ENCODE measurements around the gene PLCH2. TPM values are rescaled to one million over a fixed set of nuclear protein-coding genes. Genes with fewer than 3 reads are reported as not detected.

Gene PLCH2
- polyA plus RNA-seq, 1 of the 3 experiments (the other 2 are of a cell fraction), result 0.08 TPM

- no peak for TF ChIP-seq IRF3 (IDR thresholded peaks at IDR 0.05; ENCODE audit: low read depth, low read length)
- no peak for TF ChIP-seq TAF1 (IDR thresholded peaks at IDR 0.05; ENCODE audit: borderline replicate concordance, low read depth, low read length)
Measured at GRCh38 chr1:2510366-2511155, 34.5 kb downstream of the PLCH2 start (continued).

GRCh38 chr1:2512862-2513421 is 36.9 kb downstream of the PLCH2 start:
- Histone ChIP-seq H3K4me2 (no peak overlapping the region), H3K9ac (no peak overlapping the region), H2AFZ (ENCODE audit: low read depth) (no peak overlapping the region), H3K27ac (ENCODE audit: low read depth in 2 of 2, low read length in 1 of 2) (no peak overlapping the region), H3K9me3 (no peaks in the 10 kb centered on the region), H3K9me2 (no peaks in the 10 kb centered on the region), H4K20me1 (ENCODE audit: insufficient read depth) (no peaks in the 10 kb centered on the region), H3K36me3 (replicated peaks in 1 of 2; ENCODE audit: control insufficient read depth in 1 of 2, insufficient read depth in 2 of 2, low read length in 1 of 2) (peaks cover 0 to 87% of the 10 kb centered on the region in 2 experiments), H3F3A (replicated peaks; ENCODE audit: insufficient read depth) (no peaks in the 10 kb centered on the region), H3K4me3 (ENCODE audit: low read depth in 2 of 2, low read length in 1 of 2) (no peak overlapping the region), H3K79me2 (ENCODE audit: insufficient read depth) (no peaks in the 10 kb centered on the region), H3K4me1 (ENCODE audit: control insufficient read depth in 1 of 2, insufficient read depth in 2 of 2, low read depth in 1 of 2, low read length in 1 of 2) (no peaks in the 10 kb centered on the region), H3K27me3 (ENCODE audit: insufficient read depth) (no peaks in the 10 kb centered on the region)
- ChIA-PET POLR2A (no interaction called here), CTCF (interaction anchor here (1.4 kb wide), 1 partner anchor 12 kb away, joined by 3 read pairs; no protein-coding TSS in a partner anchor)
- 93% methylated on average over 5 of the region's 31 CpGs for WGBS (ENCODE audit: low lambda C conversion rate)
- TF ChIP-seq CHD2 (IDR thresholded peaks at IDR 0.05; ENCODE audit: low read length, partially characterized antibody), result no peak
- no peak for TF ChIP-seq IRF3 (IDR thresholded peaks at IDR 0.05; ENCODE audit: low read depth, low read length)
- no peak for TF ChIP-seq MXI1 (IDR thresholded peaks at IDR 0.05; ENCODE audit: low read depth, low read length)
- no peak for DNase-seq

- Histone ChIP-seq H3K36me3 (replicated peaks in 1 of 2; ENCODE audit: control insufficient read depth in 1 of 2, insufficient read depth in 2 of 2, low read length in 1 of 2) (peaks cover 0 to 90% of the 10 kb centered on the region in 2 experiments), H3K27ac (ENCODE audit: low read depth in 2 of 2, low read length in 1 of 2) (no peak overlapping the region), H3K9me3 (no peaks in the 10 kb centered on the region), H3K27me3 (ENCODE audit: insufficient read depth) (no peaks in the 10 kb centered on the region), H3K9ac (no peak overlapping the region), H3F3A (replicated peaks; ENCODE audit: insufficient read depth) (no peaks in the 10 kb centered on the region), H3K9me2 (no peaks in the 10 kb centered on the region), H4K20me1 (ENCODE audit: insufficient read depth) (no peaks in the 10 kb centered on the region), H2AFZ (ENCODE audit: low read depth) (no peak overlapping the region), H3K79me2 (ENCODE audit: insufficient read depth) (no peaks in the 10 kb centered on the region), H3K4me3 (ENCODE audit: low read depth in 2 of 2, low read length in 1 of 2) (no peak overlapping the region), H3K4me1 (ENCODE audit: control insufficient read depth in 1 of 2, insufficient read depth in 2 of 2, low read depth in 1 of 2, low read length in 1 of 2) (no peaks in the 10 kb centered on the region), H3K4me2 (no peak overlapping the region)
- ChIA-PET CTCF (no interaction called here), POLR2A (interaction anchor here (1.3 kb wide), 1 partner anchor 12 kb away, joined by 5 read pairs; no protein-coding TSS in a partner anchor)
- WGBS (ENCODE audit: low lambda C conversion rate), result 96% methylated on average over 23 of the region's 43 CpGs
- TF ChIP-seq FOXM1 (IDR thresholded peaks at IDR 0.05; ENCODE audit: low read depth) (no peak), SMC3 (IDR thresholded peaks at IDR 0.05; ENCODE audit: low read depth, low read length) (no peak), ZBTB33 (IDR thresholded peaks at IDR 0.05; ENCODE audit: borderline replicate concordance, low read depth) (no peak), RXRA (IDR thresholded peaks at IDR 0.05; ENCODE audit: borderline replicate concordance, low read depth) (no peak), FOSL2 (IDR thresholded peaks at IDR 0.05; ENCODE audit: borderline replicate concordance, low read depth) (no peak), JUND (IDR thresholded peaks at IDR 0.05) (no peak), RFX5 (IDR thresholded peaks at IDR 0.05; ENCODE audit: low read length) (no peak), IRF3 (IDR thresholded peaks at IDR 0.05; ENCODE audit: low read depth, low read length) (no peak), NRF1 (IDR thresholded peaks at IDR 0.05; ENCODE audit: low read depth, low read length) (no peak)
- DNase-seq, result no peak
Measured at GRCh38 chr1:2513939-2514652, 38.0 kb downstream of the PLCH2 start.
